Measurements from ENCODE around the gene NEGR1.

NEGR1 gene

DNA sequence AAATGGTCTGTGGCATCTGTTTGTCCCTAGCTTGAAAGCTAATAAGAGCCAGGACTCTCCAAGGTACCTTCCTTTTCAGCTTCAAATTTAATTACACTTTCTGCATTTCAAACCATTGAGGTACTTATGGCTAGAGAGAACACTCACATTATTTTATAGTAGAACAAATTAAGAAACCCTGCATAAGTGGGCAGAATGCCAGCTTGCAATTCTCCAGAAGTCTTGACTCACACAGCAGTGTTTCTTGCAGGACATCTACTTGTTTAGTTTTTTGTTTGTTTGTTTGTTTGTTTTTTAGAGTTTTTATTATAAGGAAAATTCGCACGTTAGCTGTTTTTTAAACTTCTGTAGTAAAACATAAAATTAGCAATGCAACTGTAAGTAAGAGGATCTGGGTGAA, 397.2 kb downstream of the NEGR1 start:
- no peak for TF ChIP-seq CTCF (IDR thresholded peaks at IDR 0.05; ENCODE audit: low read depth, low read length)
- DNase-seq, result no peak
- H3K4me3 ChIP-seq (ENCODE audit: low read depth, low read length), result no peak overlapping the region

DNA sequence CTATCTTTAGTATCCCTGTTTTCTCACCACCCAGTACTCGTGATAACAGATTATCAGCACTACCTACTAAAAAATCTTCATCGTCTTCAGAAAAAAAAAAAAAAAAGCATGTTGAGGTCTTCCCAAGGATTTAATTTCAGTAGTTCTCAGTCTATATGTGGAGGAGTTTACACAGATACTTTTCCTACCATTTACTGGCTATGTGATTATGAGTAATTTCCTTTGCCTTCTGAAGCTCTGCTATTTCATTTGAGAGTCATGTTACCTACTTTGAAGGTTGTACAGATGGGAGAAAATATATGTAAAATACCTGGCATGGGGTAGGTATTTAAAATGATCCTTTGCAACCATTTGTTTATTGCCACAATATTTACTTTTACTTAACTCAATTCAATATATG, 399.7 kb downstream of the NEGR1 start:
- DNase-seq, result no peak
- H3K4me3 ChIP-seq (ENCODE audit: low read depth, low read length), result no peak overlapping the region
- no peaks in the 10 kb centered on the region for H3K9me3 ChIP-seq (ENCODE audit: severe bottlenecking)
- no peak overlapping the region for H3K27ac ChIP-seq
- no peak for TF ChIP-seq CTCF (IDR thresholded peaks at IDR 0.05; ENCODE audit: low read depth, low read length)
- no peaks in the 10 kb centered on the region for H3K36me3 ChIP-seq
- no peaks in the 10 kb centered on the region for H3K27me3 ChIP-seq (ENCODE audit: insufficient read depth, low read depth, severe bottlenecking)

More for the DNA sequence above, 397.2 kb downstream of the NEGR1 start:
- no peaks in the 10 kb centered on the region for H3K9me3 ChIP-seq (ENCODE audit: severe bottlenecking)
- H3K36me3 ChIP-seq, result no peaks in the 10 kb centered on the region
- H3K27me3 ChIP-seq (ENCODE audit: insufficient read depth, low read depth, severe bottlenecking), result no peaks in the 10 kb centered on the region
- H3K27ac ChIP-seq, result no peak overlapping the region

GRCh38 chr1:71882226-71882625, 400.1 kb downstream of the NEGR1 start:
- no peak for DNase-seq
- H3K27ac ChIP-seq, result no peak overlapping the region

GRCh38 chr1:71881611-71882010, 400.7 kb downstream of the NEGR1 start:
- no peak for TF ChIP-seq CTCF (IDR thresholded peaks at IDR 0.05; ENCODE audit: low read depth, low read length)
- no peak overlapping the region for H3K27ac ChIP-seq
- no peak overlapping the region for H3K4me3 ChIP-seq (ENCODE audit: low read depth, low read length)
- no peak for DNase-seq
- no peaks in the 10 kb centered on the region for H3K27me3 ChIP-seq (ENCODE audit: insufficient read depth, low read depth, severe bottlenecking)
- no peaks in the 10 kb centered on the region for H3K9me3 ChIP-seq (ENCODE audit: severe bottlenecking)
- H3K36me3 ChIP-seq, result no peaks in the 10 kb centered on the region

More at GRCh38 chr1:71882226-71882625, 400.1 kb downstream of the NEGR1 start:
- Histone ChIP-seq H3K27me3 (ENCODE audit: insufficient read depth, low read depth, severe bottlenecking) (no peaks in the 10 kb centered on the region), H3K36me3 (no peaks in the 10 kb centered on the region), H3K9me3 (ENCODE audit: severe bottlenecking) (no peaks in the 10 kb centered on the region), H3K4me3 (ENCODE audit: low read depth, low read length) (no peak overlapping the region)
- TF ChIP-seq CTCF (IDR thresholded peaks at IDR 0.05; ENCODE audit: low read depth, low read length), result no peak

GRCh38 chr1:71869326-71869725, 413.0 kb downstream of the NEGR1 start:
- DNase-seq, result no peak
- Histone ChIP-seq H3K36me3 (no peaks in the 10 kb centered on the region), H3K9me3 (ENCODE audit: severe bottlenecking) (no peaks in the 10 kb centered on the region), H3K27ac (no peak overlapping the region), H3K27me3 (ENCODE audit: insufficient read depth, low read depth, severe bottlenecking) (no peaks in the 10 kb centered on the region), H3K4me3 (ENCODE audit: low read depth, low read length) (no peak overlapping the region)
- TF ChIP-seq CTCF (IDR thresholded peaks at IDR 0.05; ENCODE audit: low read depth, low read length), result no peak

DNA sequence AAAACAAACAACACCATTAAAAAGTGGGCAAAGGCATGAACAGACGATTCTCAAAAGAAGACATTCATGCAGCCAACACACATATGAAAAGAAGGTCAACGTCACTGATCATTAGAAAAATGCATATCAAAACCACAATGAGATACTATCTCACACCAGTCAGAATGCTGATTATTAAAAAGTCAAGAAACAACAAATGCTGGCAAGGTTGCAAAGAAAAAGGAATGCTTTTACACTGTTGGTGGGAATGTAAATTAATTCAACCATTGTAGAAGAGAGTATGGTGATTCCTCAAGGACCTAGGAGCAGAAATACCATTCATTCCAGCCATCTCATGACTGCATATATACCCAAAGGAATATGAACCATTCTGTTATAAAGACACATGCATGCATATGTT, 419.6 kb downstream of the NEGR1 start:
- TF ChIP-seq CTCF (IDR thresholded peaks at IDR 0.05; ENCODE audit: low read depth, low read length), result no peak
- H3K36me3 ChIP-seq, result no peaks in the 10 kb centered on the region
- H3K27ac ChIP-seq, result no peak overlapping the region
- H3K9me3 ChIP-seq (ENCODE audit: severe bottlenecking), result no peaks in the 10 kb centered on the region
- H3K4me3 ChIP-seq (ENCODE audit: low read depth, low read length), result no peak overlapping the region
- H3K27me3 ChIP-seq (ENCODE audit: insufficient read depth, low read depth, severe bottlenecking), result no peaks in the 10 kb centered on the region
- no peak for DNase-seq

Measured in WERI-Rb-1 (cell line).